PC-3 (cell line): ENCODE results near the gene ABHD2.

Experiments
- EZH2 ChIP-seq: fragments of 300-600 bp; sonication (generic); IDR thresholded peaks from one replicate; pipeline ENCODE4 v1.6.1; 2017; ENCODE audit warnings: antibody characterized with exemption, mild to moderate bottlenecking, low read length; ENCODE audit not compliant: unreplicated experiment
- TF ChIP-seq, protein P1 (sequence below): fragments of 300-600 bp; sonication (generic); conservative IDR thresholded peaks from 2 replicates; pipeline ENCODE4 v1.5.1; 2017; ENCODE audit warnings: antibody characterized with exemption, low read depth, mild to moderate bottlenecking, low read length

- TF ChIP-seq, protein P1, sequence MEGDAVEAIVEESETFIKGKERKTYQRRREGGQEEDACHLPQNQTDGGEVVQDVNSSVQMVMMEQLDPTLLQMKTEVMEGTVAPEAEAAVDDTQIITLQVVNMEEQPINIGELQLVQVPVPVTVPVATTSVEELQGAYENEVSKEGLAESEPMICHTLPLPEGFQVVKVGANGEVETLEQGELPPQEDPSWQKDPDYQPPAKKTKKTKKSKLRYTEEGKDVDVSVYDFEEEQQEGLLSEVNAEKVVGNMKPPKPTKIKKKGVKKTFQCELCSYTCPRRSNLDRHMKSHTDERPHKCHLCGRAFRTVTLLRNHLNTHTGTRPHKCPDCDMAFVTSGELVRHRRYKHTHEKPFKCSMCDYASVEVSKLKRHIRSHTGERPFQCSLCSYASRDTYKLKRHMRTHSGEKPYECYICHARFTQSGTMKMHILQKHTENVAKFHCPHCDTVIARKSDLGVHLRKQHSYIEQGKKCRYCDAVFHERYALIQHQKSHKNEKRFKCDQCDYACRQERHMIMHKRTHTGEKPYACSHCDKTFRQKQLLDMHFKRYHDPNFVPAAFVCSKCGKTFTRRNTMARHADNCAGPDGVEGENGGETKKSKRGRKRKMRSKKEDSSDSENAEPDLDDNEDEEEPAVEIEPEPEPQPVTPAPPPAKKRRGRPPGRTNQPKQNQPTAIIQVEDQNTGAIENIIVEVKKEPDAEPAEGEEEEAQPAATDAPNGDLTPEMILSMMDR = no peak; the same call in 1 of the 2 replicates
- no peak for TF ChIP-seq EZH2
These were observed 142.0 kb downstream of the ABHD2 start for GRCh38 chr15:89230277-89230676.
